D721Med (cell line): ENCODE measurements around the gene DCAF15.
"Not testable (repeated sequence)": the region's sequence is repeated elsewhere in the genome, so short reads cannot be mapped to it uniquely, and the experiment has no call there.

Source experiments
- DNase-seq: peaks from one replicate; pipeline ENCODE4 v3.0.0; 2011; ENCODE audit warnings: low spot score; ENCODE audit not compliant: insufficient read length
- FAIRE-seq: peaks from 2 replicates; lab custom pipeline; 2011; peaks lifted over from hg19 to GRCh38; lab: Jason Lieb, UNC
- TF ChIP-seq, protein P1 (sequence below): IDR thresholded peaks from 2 replicates; pipeline ENCODE4 v1.5.1; 2012; ENCODE audit warnings: mild to moderate bottlenecking, control low read depth; ENCODE audit not compliant: insufficient read depth; ENCODE audit errors: missing control alignments

DCAF15 gene

DNA sequence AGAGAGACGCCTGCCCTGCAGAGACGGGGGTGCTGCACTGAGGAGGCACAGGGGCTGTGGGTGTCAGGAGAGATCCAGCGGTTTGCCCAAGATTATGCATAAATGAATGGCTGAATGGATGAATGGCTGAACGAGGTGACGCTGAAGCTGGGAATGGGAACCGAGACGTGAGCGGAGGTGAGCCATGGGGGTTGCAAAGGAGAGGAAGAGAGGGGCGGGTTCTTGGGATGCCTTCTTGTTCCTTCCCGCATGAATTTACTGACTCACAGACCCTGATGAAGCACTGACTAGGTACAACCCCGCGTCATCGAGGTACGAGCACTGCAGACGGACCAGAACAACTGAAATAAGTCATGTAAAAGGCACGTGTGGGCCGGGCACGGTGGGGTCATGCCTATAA is 16.7 kb downstream of the DCAF15 start:
- DNase-seq (no peak), FAIRE-seq (no peak)
- TF ChIP-seq, protein P1, sequence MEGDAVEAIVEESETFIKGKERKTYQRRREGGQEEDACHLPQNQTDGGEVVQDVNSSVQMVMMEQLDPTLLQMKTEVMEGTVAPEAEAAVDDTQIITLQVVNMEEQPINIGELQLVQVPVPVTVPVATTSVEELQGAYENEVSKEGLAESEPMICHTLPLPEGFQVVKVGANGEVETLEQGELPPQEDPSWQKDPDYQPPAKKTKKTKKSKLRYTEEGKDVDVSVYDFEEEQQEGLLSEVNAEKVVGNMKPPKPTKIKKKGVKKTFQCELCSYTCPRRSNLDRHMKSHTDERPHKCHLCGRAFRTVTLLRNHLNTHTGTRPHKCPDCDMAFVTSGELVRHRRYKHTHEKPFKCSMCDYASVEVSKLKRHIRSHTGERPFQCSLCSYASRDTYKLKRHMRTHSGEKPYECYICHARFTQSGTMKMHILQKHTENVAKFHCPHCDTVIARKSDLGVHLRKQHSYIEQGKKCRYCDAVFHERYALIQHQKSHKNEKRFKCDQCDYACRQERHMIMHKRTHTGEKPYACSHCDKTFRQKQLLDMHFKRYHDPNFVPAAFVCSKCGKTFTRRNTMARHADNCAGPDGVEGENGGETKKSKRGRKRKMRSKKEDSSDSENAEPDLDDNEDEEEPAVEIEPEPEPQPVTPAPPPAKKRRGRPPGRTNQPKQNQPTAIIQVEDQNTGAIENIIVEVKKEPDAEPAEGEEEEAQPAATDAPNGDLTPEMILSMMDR = no peak

DNA sequence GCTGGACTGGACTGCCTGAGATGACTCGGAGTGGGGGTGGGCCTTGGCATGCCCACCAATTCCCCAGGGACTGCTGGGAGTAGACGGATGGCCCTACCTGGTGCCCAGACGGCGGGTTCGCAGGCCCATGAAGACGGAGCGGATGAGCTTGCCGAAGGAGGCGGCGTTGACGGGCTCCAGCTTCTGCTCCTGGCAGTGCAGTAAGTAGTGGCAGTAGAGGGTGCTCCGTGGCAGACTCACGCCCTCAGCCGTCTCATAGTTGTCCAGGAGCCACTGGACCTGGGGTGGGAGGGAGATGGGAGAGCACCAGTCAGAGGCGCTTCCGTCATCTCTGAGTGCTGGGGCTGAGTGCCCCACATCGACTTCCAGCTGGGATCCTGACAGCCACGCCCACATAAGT is 17.6 kb downstream of the DCAF15 start:
- no peak for DNase-seq
- FAIRE-seq = no peak
- TF ChIP-seq, protein P1 = no peak

DNA sequence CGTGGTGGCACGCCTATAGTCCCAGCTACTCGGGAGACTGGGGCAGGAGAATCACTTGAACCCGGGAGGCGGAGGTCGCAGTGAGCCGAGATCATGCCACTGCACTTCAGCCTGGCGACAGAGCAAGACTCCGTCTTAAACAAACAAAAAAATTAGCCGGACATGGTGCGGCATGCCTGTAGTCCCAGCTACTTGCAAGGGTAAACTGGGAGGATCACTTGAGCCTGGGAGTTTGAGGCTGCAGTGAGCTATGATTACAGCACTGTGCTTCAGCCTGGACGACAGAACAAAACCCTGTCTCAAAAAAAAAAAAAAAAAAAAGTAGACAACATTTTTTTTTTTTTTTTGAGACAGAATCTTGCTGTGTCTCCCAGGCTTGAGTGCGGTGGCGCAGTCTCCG is 19.6 kb downstream of the DCAF15 start:
- not testable (repeated sequence) for DNase-seq, FAIRE-seq

DNA sequence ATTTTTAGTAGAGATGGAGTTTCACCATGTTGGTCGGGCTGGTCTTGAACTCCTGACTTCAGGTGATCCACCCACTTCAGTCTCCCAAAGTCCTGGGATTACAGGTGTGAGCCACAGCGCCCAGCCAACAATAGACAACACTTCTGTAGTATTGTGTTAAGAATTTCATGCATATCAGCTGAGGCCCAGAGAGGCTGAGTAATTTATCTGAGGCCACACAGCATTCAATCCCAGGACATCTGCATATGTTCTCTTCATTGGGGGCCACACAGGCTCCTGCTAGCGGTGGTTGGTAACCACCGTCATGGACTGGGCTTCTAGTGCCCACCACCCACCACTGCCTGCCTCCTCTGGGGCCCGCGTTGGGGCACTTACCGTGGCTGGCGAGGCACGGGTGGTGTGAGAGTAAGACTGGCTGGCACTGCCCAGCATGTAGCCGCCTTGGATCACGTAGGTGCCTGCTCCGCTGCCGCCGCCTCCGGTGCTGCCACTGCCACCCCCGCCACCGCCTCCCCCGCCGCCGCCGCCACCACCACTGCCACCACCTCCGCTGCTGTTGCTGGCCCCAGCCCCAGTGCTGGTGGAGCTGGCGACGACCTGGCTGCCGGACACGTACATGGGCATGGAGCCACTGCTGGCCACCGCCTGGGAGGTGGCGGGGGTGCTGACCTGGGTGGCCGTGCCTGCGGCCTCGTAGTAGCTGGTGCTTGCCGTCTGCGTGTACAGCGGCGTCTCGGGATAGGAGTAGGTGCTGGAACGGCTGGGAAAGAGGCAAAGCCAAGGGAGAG is 20.3 kb downstream of the DCAF15 start:
- FAIRE-seq = no peak
- DNase-seq = no peak
- TF ChIP-seq, protein P1 = no peak

DNA sequence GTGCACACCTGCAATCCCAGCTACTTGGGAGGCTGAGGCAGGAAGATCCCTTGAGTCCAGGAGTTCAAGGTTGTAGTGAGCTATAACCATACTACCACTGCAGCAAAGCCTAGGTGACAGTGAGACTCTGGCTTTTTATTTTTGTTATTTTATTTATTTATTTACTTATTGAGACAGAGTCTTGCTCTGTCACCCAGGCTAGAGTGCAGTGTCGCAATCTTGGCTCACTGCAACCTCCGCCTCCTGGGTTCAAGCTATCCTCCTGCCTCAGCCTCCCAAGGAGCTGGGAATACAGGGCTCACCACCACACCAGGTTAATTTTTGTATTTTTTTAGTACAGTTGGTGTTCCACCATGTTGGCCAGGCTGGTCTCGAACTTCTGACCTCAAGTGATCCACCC is 21.2 kb downstream of the DCAF15 start:
- FAIRE-seq = not testable (repeated sequence)

DNA sequence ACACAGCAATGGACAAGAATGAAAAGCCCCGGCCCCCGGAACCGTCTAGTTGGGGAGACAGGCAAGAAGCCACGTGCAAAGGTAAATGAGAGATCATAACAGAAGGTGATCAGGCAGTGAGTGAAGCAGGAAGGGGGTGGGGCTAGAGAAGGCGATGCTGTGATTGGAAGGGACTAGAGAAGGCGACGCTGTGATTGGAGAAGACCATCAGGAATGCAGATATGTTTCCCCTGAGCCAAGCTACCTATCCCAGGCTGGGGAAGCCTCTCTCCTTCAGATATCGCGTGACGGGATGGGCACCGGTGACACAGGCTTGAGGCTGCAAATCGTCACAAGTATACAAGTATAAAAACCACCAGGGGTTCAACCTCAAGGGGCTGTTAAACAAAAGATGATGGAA is 21.8 kb downstream of the DCAF15 start:
- no peak for FAIRE-seq
- DNase-seq = peak; percentile 68
- TF ChIP-seq, protein P1 = no peak

More for the DNA sequence above, 21.2 kb downstream of the DCAF15 start:
- DNase-seq = not testable (repeated sequence)

DNA sequence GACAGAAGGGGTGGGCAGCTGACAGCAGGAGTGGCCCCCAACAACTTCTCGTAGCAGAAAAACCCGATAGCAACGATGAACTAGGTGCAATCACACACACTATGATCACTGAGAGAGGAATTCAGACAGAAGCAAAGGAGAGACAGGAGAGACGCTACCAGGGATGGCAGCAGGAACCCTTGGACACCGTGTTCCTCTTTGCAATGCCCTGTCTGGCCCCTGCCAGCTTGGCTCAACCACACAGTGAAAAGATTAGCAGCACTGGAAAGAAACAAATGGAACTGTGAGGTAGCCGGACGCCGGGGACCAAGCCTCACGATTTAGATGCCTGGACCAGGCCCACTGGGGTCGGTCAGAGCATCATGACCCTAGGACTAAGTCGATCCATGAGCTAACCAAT is 23.6 kb downstream of the DCAF15 start:
- TF ChIP-seq, protein P1 = no peak
- no peak for FAIRE-seq
- DNase-seq = no peak

DNA sequence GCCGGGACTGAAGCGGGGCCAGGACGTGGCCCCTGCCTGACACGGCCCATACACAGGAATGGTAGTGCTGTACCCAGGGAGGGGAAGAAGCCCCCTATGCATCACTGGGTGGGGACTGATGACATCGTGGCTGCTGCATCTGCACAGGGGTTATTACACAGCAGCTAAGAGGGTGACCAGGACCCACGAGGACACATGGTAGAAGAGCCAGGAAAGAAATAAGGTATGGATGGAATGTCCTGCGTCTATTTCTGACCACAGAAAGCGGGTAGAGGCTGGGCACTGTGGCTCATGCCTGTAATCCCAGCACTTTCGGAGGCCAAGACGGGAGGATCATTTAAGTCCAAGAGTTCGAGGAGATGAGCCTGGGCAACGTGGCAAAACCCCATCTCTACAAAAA is 24.1 kb downstream of the DCAF15 start:
- FAIRE-seq = no peak
- no peak for DNase-seq
- TF ChIP-seq, protein P1 = no peak
